HG03280 (cell line): Measurements from ENCODE around the gene SLC27A1.
"Not testable (repeated sequence)": the region's sequence is repeated elsewhere in the genome, so short reads cannot be mapped to it uniquely, and the experiment has no call there.

Experiments used
- ATAC-seq: cut with Tn5 transposase; IDR thresholded peaks from one replicate; pipeline ENCODE4 v1.9.1; 2021; ENCODE audit warnings: mild to moderate bottlenecking, moderate library complexity; ENCODE audit not compliant: unreplicated experiment

The SLC27A1 gene

GRCh38 chr19:17456127-17456526 is 14.2 kb upstream of the SLC27A1 start:
- ATAC-seq = no peak

DNA sequence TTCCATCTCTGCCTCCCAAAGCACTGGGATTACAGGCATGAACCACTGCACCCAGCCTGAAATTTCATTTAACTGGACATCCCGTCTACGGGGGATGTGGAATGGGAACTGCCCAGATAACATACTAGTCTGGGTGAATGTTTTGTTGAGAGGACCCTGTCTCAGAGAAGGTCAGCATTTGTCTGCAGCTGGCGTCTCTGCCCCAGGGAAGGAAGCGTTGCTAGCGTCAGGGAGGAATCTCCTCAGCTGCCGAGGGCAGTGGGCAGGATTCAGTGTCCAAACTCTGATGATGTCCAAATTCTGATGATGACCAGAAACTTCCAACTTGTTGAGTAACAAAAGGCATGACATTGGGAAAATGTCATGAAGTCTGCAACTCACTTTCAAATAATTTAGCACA is 12.7 kb upstream of the SLC27A1 start:
- ATAC-seq = no peak

GRCh38 chr19:17458970-17459369 is 11.4 kb upstream of the SLC27A1 start:
- ATAC-seq = no peak

DNA sequence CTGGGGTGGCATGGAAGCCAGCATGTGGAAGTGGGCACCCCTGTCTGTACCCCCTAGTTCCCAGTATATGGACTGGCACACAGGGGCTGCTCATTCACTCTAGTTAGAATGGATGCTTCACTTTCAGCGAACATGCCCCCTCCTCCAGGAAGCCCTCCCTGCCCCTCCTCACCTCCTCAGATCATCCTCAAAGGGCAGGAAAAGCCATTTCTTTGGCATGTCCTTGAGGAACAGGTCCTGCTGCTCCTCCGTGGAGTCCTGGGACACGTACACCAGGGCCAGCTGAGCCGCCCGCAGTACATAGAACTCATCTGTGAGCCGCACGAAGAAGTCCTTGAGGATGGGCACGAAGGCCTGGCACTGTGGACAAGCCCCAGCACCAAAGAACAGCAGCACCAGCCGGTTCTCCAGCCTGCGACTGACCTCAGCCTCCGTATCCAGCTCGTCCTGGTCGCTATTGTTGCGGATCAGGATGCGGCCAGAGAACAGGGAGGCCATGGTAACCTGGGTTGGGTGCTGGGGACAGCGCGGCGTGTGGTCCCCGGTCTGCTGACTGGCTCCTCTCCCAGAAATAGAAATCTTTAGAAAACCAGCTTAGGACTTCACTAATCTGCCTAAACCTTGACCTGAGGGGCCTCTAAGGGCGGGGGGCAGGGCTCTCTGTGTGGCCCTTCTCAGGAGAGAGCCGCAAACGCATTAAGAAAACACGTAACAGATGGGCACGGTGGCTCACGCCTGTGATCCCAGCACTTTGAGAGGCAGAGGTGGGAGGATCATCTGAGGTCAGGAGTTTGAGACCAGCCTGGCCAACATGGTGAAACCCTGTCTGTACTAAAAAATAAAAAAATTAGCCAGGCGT is 9.7 kb upstream of the SLC27A1 start, which contains the start of gene NXNL1:
TSS of gene NXNL1 (minus strand) at position 555 of the 859 bp plus-strand sequence. CDS start at position 498, 57 bp downstream.
- ATAC-seq = no peak

GRCh38 chr19:17466487-17466850 is 3.9 kb upstream of the SLC27A1 start:
- ATAC-seq = no peak

GRCh38 chr19:17467471-17468301 is 2.6 kb upstream of the SLC27A1 start:
- ATAC-seq = no peak

- ATAC-seq = no peak
Observed at GRCh38 chr19:17468302-17469091, 1.8 kb upstream of the SLC27A1 start.

GRCh38 chr19:17469092-17469480 is 1.2 kb upstream of the SLC27A1 start:
- no peak for ATAC-seq

GRCh38 chr19:17469481-17470067 is 750 bp upstream of the SLC27A1 start:
- ATAC-seq = peak; percentile 50

GRCh38 chr19:17471410-17472125 is 1.2 kb downstream of the SLC27A1 start:
- no peak for ATAC-seq

- ATAC-seq = no peak
Observed at GRCh38 chr19:17473041-17473440, 2.7 kb downstream of the SLC27A1 start.

GRCh38 chr19:17475011-17475540 is 4.8 kb downstream of the SLC27A1 start:
- not testable (repeated sequence) for ATAC-seq

DNA sequence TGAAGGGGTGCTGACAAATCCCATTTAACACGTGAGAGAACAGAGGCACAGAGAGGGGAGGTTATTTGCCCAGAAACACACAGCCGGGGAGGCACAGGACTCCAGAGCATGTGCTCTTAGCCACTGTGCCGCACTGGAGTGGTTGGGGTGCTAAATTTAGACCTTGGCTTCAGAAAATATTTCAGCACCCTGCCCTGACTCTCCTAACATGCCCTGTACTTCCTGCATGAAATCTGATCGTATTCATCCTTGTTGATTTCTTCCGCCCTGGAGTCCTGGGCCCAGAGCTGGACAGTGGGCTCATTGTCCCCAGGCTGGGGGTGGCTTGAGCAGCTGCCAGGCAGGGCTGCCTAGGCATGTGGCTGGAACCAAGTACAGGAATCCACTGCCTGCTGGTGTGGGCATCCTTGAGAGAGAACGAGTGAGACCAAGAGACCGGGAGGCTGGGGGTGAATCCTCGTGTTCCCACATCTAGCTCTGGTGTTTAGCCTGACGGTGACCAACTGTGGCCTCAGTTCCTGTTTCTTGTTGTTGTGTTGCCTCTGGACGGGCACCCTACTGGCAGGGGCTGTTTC is 5.3 kb downstream of the SLC27A1 start:
- no peak for ATAC-seq

- ATAC-seq = no peak
Observed at GRCh38 chr19:17479325-17479791, 9.0 kb downstream of the SLC27A1 start.

GRCh38 chr19:17481986-17482385 is 11.7 kb downstream of the SLC27A1 start:
- ATAC-seq = no peak

DNA sequence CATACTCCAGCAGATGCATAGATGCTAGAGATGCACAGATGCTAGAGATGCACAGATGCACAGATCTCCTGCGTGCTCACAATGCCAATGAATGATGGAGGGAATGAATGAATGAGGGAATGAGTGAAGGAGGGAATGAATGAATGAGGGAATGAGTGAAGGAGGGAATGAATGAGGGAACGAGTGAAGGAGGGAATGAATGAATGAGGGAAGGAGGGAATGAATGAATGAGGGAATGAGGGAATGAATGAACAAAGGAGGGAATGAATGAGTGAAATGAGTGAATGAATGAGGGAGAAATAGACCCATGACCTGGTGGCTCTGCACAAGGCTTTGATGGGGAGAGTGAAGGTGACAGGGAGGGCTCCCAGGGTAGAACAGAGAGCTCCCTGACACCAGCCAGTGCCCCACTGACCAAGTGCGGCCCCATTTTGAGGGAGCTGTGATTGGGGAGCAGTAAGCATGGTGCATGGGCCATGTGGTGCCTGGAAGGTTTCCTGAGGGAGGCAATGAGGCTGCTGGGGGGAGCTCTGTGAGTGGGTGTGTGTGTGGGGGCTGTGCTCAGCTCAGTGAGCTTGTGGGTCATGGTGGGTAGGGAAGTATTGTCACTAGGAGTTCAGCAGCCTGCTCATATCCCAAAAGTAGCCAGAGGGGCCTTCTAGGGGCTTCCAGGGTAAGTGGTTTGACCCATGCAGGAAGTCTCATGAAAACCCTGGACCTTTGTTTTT is 12.7 kb downstream of the SLC27A1 start:
- ATAC-seq = no peak

DNA sequence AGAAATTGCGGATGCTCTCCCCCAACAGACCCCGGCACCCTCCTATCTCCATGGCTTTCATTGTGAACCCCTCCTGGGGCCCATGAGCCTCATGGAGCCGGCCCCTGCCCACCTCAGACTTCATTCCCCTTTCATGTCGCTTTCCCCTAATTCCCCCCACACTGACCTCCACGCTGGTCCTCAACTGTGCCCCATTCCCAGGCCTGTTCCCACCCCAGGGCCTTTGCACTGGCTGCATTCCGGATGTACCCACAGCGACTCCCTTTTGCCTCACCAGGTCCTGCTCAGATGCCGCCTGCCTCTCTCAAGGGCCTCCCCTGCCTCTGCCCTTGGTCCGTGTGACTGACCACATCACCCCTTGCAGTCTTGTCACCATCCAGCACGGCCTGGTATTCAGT is 13.3 kb downstream of the SLC27A1 start:
- ATAC-seq = no peak

DNA sequence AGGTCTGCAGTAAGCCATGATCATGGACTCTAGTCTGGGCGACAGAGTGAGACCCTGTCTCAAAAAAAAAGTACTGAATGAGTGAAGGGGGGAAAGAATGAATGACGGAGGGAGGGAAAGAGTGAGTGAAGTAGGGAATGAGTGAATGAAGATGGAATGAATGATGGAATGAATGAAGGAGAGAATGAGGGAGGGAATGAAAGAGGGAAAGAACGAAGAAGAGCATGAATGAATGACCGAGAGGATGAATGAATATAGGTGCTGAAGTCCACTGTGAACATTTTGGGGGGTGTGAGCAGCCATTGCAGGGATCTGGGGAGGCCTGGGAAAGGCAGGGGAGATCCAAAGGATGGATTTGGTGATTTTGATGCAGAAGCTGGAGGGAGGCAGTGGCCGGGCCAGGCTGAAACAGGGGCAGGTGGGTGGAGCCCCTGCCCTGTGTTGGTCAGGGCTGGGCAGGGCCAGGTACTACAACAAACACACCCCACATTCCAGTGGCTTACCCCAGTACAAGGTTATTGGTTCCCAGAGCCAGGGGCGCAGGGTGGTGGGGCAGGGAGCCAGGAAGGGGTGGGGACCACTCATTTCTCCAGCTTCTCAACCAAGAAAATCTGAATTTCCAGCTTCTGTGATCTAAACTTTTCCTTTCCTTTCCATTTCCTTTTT is 14.3 kb downstream of the SLC27A1 start:
- no peak for ATAC-seq
